HL-60/S4 treated with retinoic acid at 250 ng/mL for 4 days and 3 days (cell line): Measurements from ENCODE around the gene CDK2AP2.

Experiments
- in situ Hi-C: fragments of 300-500 bp; cut with MboI; formaldehyde crosslinking; loops from 2 replicates; pipeline ENCODE4 v1.7.0; 2022; ENCODE audit warnings: low sequenced_read_pairs

CDK2AP2 gene

DNA sequence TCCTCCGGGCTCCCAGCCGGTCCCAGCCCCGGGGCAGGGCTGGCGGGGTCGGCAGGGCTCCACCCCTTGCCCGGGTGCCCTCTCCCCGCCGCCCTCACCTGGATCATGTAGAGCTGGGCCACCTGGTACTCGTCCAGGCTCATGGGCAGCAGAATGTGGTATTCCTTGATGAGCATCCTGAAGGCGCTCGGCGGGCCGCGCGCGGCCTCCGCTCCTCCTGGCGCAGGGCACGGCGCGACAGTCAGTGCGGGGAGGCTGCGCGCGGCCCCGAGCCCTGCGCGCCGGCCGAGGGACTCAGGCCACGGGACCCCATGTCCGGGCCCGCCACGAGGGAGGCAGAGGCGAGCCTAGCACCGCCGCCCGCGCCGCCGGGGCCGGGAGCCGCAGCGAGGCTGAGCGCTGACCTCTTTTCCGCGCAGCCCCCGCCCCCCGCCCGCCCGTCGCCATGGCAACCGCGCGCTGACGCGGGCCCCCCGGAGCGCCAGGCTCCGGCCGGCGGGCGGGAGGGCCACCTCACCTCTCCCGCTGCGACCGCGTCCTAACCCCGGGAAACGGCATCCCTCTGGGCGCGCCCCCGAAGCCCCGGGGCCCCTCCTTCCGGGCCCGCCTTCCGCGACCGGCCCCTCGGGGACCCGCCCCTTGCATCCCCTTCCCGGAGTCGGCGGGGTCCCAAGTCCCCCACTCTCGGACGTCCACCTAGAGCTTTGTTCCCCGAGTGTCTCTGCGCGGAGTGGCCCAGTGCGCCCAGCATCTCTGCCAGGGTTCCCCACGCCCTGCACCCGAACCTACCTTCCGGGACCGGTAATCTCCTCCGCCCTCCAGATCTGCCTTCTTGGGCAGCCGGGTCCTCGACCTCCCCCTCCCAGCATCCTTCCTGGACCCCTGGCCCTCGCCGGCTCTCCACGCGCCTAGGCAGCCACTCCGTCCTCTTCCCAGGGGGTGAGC, 3.7 kb downstream of the CDK2AP2 start:
- in situ Hi-C loops: no loop called here

DNA sequence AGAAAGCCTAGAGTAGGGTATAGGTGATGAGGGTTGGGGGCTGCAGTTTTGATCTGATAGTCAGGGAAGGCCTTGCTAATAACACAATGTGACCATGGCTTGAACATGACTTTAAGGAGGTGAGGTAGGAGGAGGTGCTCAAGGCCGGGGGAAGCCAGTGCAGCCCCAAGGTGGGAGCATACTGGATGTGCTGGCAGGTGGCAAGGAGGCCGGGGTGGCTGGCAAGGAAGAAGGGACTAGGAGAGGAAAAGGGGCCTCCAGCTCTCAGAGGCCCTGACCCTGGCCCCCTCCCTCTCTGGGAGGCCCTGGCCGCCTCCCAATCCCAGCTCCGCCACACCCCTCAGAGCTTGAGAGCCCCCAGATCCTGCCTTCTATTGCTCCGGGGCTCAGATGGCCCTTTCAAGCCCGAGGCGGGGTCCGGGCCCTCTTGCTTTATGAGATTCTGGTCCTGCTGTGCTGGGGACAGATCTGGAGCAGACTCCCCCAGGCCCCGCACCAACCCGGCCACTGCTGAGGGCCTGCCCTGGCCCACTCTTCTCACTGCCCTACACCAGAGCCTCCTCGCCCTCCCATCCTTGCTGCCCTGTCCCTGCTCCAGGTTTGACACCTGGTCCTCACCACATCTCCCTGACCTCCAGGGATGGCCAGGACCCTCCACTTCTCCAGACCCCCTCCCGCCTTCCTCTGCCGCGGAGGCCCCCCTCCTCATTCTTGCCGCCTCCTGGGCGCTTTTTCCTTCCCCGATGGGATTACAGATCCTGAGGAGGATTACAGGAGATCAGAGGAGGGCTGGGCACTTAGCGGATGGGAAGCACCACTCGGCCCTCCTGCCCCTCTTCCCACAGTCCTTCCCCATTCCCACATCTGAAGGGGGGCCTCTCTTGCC, 4.6 kb downstream of the CDK2AP2 start:
- in situ Hi-C loops: no loop called here

GRCh38 chr11:67502328-67502979, 5.5 kb downstream of the CDK2AP2 start:
- in situ Hi-C loops: no loop called here

DNA sequence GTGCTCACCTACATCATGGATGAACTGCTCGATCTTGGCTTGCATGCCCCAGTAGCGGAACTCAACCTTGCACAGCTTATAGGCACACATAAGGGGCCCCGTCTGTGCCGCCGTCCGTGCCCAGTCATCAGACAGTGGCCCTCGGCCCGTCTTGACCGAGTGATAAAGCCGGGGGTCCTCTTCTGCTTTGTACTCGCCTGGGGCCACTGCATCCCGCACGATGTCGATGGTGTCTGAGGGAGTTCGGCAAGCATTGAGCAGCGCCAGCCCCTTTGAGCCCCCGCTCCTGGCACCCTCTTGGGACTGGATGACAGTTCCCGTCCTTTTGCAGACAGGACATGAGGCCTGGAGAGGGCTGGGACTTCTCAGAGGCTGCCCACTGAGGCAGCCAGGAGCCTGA, 6.1 kb downstream of the CDK2AP2 start:
- in situ Hi-C loops: no loop called here

- in situ Hi-C loops: no loop called here
Measured at GRCh38 chr11:67500831-67501715, 6.9 kb downstream of the CDK2AP2 start.

DNA sequence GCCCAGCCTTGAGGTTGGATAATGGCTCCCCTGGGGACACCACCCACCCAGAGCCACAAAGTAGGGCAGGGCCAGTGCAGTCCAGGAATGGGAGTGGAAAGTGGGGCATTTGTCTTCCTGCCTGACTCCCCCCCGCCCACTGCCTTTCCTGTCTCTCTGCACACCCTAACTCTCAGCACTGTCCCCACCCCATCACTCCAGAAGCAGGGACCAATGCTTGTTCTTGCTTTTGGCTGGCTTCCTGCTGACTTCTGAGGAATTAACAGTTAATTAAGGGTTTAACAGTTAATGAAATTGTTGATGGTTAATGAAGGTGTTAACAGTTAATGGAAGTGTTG, 7.5 kb downstream of the CDK2AP2 start:
- in situ Hi-C loops: no loop called here

DNA sequence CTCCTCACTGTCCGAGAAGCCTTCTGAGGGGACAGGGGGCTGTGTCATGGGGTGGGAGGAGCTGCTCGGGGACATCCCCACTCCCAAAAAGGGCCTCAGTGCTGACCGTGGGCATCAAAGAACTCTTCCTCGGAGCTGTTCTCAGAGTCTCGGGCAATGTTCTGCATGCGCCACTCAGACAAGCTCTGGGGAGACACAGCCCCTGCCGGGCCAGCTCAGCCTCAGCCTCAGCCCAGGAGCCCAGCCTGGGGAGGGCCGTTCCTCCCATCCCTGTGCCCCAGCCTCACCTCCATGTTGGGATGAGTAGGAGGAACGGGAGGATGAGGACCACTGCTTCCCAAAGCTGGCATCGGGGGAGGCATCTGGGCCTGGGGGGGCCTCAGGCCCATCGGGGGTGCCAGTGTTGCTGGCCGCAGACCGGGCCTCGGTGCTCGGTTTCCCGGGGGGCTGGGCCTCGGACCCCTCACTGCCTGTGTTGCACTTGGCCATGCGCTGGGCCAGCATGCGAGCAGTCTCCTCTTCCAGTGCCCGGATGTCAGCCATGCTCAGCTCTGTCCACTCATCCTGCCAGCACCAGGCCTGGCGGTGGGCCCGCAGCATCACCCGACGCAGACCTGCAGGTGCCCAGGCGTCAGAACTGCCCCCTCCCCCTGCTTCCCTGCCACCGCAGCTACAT, 8.0 kb downstream of the CDK2AP2 start:
- in situ Hi-C loops: no loop called here

GRCh38 chr11:67498544-67498972, 9.4 kb downstream of the CDK2AP2 start:
- in situ Hi-C loops: no loop called here

DNA sequence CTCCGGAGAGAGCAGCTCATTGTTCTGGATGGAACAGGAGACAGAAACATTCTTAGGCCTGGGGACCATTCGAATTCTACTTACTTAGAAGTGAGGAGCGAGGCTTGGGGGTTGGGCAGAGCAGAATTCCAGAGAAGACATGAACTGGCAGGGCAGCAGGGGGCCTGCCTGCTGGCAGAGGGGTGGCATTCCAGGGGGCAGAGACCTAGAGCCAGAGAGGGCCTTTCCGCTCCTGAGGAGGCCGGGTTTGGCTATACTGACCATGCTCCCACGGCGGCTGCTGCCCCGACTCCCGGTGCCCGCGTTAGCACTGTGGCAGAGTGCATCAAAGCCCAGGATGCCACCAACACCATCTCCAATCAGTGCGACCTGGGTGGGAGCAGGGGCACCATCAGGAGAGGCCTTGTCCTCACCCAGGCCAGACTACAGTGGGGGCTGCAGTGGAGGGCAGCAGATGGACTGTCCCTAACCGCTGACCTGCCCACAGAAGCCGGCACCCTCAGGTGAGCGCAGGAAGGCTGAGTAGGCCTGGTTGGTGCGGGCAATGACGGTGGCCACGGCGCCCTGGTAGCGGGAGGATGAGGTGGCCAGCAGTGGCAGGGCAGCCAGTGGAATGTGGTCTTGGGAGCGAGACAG, 10.2 kb downstream of the CDK2AP2 start:
- in situ Hi-C loops: no loop called here

DNA sequence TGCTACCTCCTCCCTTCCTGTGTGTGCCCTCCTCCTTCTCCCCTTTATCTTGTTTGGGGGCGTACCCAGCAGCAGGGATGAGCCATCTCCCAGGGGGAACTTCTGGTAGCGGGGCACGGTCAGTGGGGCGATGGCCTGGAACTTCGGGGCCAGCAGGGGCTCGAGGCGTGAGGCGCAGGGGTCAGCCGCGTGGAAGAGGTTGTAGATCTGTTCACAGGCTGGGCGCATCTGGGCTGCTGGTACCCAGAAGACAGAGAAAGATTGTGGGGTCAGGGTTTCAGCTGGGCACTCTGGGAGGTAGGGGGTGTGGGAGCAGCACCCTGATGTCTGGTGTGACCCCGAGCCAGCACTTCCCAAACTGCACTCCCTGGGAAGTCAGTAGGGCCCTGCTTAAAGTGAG, 11.8 kb downstream of the CDK2AP2 start:
- in situ Hi-C loops: no loop called here

- in situ Hi-C loops: no loop called here
Measured at GRCh38 chr11:67495234-67496005, 12.5 kb downstream of the CDK2AP2 start.

- in situ Hi-C loops: no loop called here
Measured at GRCh38 chr11:67494371-67495233, 13.4 kb downstream of the CDK2AP2 start.

DNA sequence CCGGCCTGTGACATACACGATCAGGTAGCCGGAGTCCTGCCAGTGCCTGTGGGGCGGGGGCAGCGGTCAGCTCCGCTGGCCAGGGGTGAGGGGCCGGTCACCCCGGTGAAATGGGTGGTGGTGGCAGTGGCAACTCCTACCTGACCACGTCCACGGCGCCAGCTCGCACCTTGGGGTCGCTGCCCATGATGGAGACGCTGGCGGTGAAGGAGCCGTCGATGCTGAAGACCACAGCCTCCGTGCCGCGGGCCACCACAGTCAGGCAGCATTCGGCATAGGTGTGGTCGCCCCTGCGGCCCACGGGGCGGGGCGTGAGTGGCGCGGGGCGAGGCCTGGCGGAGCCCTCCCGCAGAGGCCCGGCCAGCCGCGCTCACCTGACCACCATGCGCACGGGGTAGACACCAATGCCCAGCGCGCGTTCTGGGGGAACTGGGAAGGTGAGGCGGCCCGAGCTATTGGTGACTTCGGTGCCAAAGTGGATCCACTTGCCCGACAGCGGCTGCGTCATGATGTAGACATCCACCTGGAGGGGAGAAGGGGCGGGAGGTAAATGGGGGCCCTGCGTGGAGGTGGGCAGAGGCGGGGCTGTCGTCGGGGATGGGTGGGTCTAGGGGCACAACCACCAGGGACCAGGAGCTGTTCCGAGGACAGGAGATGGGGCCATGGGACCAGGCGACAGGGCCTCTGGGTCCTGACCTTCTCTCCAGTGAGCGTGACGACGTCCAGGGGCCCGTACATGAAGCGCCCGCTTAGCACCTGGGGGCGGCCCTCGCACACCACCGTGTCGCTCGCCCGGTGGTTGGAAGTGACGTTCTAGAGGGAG, 14.2 kb downstream of the CDK2AP2 start:
- in situ Hi-C loops: no loop called here

DNA sequence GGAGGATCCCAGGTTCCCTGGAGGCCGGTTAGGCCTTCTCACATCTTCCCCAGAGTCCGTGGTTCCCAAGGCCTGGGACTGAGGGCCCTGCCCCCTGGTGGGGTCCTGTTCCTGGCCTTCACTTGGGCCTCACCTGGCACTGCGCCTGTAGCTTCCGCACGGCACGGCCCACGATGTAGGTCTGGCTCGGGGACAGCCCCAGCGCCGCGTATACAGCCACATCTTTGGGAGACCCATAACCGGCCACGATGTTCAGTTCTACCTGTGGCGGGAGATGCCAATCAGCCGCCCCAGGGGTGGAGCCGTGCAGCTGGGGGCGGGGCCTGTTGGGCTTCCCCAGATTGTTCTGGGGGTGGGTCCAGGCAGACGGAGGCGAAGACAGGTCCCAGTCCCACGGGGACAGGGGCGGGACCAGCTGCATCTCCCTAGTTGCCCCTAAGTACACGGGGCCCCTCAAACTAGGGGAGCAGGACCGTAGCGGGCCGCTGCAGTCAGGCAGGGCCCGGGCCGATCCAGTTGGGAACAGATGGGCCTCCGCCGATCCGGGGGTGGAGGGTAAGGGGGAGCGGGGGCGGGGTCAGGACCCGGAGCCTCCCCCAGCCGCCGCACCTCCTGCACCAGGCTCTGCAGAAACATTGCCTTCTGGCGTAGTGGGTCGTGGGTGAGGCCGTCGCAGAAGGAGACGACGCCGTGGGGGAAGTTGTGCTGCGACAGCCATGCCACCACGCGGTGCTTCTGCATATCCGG, 15.0 kb downstream of the CDK2AP2 start:
- in situ Hi-C loops: no loop called here

DNA sequence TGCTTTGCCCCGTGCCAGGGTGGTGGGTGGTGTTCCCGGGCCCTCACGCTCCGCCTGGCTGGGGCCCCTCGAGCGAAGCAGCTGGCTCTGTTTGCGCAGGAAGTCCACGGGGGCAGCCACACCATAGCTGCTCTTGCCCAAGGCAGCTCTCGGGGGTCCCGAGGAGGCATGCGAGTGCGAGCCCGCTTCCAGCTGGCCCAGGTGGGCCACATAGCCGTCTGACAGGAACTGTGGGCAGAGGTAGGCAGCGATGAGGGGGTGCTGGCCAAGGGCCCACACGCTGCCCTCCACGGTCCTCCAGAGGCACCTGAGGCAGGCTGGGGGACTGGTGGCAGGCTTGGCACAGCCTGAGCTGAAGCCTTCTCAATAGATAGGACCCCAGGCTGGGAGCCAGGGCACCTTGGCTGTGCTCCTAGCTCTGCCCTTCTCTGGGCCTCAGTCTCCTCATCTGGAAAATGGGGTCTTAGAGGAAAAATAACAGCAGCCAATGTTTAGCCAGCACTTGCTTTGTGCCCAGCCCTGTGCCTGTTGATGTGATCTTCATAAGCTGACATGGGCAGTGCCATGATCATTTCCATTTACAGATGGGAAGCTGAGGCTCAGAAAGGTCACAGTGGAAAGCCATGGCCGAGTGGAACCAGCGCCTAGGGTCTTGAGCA, 15.8 kb downstream of the CDK2AP2 start:
- in situ Hi-C loops: no loop called here
